Upper lobe of left lung (tissue), 4 donors: Measurements from ENCODE around the gene ZMYND8.

Source experiments
- EP300 ChIP-seq, 4 donors: sonication (generic); formaldehyde crosslinking; IDR thresholded peaks; one replicate each; pipeline ENCODE4 v1.5.1; 2017; ENCODE audit warnings: antibody characterized with exemption in 4 of 4, control low read depth in 2 of 4
- POLR2A ChIP-seq, 4 donors: fragments of 450-650 bp; IDR thresholded peaks; one replicate each; pipeline ENCODE4 v1.5.1; 2016 to 2017; ENCODE audit warnings: antibody characterized with exemption in 4 of 4, mild to moderate bottlenecking in 2 of 4
- TF ChIP-seq, protein P1 (sequence below), 6 experiments: fragments of 450-650 bp in 4 of 6; fragments of 200-600 bp in 2 of 6; sonication (generic) in 2 of 6; IDR thresholded peaks; one replicate each; pipeline ENCODE4 v1.5.1; 2016 to 2019; ENCODE audit warnings: antibody characterized with exemption in 6 of 6

DNA sequence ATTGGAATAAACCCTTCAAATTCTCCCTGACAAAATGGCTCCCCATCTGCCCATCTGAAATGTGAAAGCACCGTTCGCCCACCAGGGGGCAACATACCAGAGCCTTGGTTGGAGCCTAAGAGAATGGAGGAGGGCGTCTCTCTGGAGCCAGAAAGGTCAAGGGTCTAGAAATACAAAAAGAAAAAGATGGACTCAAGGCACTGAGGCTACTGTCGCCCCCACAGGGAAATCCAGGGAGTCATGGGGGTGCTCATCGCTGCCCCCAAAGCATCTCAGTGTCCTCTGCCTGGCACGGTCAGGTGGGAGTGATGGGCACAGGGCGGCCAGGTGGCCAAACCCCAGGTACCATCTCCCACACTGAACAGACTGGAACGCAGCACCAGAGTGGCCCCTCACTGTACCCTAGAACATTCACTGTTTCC is 136.3 kb downstream of the ZMYND8 start:
- TF ChIP-seq, protein P1, sequence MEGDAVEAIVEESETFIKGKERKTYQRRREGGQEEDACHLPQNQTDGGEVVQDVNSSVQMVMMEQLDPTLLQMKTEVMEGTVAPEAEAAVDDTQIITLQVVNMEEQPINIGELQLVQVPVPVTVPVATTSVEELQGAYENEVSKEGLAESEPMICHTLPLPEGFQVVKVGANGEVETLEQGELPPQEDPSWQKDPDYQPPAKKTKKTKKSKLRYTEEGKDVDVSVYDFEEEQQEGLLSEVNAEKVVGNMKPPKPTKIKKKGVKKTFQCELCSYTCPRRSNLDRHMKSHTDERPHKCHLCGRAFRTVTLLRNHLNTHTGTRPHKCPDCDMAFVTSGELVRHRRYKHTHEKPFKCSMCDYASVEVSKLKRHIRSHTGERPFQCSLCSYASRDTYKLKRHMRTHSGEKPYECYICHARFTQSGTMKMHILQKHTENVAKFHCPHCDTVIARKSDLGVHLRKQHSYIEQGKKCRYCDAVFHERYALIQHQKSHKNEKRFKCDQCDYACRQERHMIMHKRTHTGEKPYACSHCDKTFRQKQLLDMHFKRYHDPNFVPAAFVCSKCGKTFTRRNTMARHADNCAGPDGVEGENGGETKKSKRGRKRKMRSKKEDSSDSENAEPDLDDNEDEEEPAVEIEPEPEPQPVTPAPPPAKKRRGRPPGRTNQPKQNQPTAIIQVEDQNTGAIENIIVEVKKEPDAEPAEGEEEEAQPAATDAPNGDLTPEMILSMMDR (IDR thresholded peaks at IDR 0.05) = peak in 3 of 6 experiments; percentile 18 to 49 (median 41)
- TF ChIP-seq POLR2A (IDR thresholded peaks at IDR 0.05) (no peak), EP300 (IDR thresholded peaks at IDR 0.05) (no peak)
